Activated T-cell treated with anti-CD3 and anti-CD28 coated beads for 48 hours (primary cell): ENCODE measurements around the gene STARD3.

Source experiments
- DNase-seq: peaks from one replicate; pipeline ENCODE4 v3.0.0-alpha.2; 2020; ENCODE audit warnings: low read depth

The STARD3 gene

DNA sequence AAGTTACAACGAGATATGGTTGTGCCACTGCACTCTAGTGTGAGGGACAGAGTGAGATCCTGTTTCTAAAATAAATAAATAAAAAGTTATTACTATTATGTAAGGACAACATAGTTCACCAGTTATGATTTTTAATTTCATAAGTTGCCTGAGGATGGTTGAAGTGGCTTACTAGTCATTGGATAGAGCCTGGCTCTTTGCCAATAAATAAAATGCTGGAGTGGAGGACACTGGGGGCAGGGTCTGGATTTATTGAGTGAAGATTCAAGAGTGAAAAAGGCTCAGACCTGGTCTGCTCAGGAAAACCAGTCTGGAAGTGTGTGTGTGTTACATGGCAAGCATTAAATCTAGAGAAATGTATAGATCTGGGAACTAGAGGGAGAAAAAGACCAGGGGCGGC lies 2.1 kb downstream of the STARD3 start:
- no peak for DNase-seq

DNA sequence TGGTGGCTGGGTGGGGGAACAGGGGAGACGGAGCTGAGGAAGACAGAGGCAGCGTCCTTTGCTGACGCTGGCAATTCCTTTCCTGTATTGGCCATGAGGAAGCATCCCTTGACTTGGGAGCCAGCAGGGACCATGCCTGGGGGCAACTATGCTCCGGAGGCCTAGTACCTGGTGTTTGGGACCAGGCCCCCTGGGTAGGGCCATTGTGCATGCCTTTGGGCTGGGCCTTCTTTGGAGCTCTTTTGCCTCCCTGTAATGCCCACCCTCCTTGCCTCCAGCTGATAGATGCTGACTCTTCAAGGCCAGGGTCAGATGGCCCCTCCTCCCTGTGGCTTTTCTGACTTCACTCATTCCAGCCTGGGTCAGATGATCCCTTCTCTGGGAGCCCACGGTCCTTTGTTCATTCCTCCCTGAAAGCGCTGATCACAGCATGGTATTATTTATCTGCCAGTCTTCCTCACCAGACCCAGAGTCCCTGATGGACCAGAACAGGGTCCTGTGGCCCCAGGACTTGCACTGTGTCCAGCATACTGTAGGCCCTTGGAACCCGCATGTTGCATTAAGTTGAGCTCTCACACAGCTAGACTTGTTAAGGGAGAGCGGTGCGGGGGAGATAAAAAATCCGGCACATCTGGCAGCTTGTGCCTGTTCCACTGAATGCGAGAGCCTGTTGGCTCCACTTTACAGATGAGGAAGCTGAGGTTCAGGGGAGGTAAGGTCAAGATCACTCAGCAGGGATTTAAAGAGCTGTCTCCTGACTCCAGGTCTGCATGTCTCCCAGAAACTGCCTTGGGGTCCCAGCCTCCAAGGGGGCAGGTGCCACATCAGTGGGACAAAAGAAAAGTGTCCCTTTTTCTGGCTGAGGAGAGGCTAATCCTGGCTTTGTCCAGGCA lies 2.9 kb downstream of the STARD3 start:
- no peak for DNase-seq

DNA sequence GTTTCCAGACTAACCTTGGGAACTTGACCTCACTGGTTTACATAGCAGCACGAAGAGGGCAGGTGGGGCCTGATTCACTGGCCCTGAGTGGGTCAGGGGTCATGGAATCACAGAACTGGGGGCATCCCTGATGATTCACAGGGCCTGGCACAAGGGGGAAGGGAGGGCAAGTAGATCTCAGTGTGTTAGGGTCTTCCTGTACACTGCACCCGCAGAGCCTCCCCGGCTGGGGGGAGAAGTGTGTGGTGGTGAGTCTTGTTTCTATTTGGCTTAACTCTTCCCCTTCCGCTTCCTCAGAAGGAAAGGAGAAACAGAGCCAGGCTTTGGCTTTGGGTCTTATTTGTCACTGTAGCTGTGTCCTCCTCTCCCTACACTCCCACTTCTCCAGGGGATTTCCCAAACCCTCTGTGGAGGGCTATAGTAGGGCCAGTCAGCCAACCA lies 3.7 kb downstream of the STARD3 start:
- no peak for DNase-seq

DNA sequence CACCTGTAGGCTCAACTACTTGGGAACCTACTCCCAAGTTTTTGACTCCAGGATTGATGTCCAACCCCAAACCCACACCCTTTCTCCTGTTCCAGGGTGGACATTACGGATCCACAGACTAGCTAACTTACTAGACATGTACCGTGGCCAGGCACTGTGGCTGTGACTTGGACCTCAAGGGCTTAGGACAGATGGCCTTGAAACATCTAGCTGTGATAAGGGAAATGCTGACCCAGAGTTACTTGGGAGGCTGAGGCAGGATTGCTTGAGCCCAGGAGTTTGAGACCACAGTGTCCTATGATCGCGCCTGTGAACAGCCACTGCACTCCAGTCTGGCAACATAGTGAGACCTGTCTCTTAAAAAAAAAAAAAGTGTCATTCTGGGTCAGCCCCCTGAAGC lies 4.2 kb downstream of the STARD3 start:
- DNase-seq, result no peak

DNA sequence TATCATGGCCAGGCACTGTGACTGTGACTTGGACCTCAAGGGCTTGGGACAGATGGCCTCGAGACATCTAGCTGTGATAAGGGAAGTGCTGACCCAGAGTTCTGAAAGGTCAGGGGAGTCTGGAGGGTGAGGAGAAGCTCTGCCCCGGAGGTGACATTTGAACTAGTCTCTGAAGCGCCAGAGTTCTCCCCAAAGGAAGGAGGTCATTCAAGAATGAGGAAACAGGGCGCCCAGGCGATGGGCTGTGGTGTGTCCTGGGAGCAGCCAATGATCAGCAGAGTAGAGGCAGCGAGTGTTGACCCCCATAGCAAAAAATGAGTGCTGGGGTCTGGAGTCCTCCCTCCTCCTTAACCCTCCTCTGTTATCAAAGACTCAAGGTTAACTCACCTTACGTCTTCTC lies 4.9 kb downstream of the STARD3 start:
- DNase-seq, result no peak

DNA sequence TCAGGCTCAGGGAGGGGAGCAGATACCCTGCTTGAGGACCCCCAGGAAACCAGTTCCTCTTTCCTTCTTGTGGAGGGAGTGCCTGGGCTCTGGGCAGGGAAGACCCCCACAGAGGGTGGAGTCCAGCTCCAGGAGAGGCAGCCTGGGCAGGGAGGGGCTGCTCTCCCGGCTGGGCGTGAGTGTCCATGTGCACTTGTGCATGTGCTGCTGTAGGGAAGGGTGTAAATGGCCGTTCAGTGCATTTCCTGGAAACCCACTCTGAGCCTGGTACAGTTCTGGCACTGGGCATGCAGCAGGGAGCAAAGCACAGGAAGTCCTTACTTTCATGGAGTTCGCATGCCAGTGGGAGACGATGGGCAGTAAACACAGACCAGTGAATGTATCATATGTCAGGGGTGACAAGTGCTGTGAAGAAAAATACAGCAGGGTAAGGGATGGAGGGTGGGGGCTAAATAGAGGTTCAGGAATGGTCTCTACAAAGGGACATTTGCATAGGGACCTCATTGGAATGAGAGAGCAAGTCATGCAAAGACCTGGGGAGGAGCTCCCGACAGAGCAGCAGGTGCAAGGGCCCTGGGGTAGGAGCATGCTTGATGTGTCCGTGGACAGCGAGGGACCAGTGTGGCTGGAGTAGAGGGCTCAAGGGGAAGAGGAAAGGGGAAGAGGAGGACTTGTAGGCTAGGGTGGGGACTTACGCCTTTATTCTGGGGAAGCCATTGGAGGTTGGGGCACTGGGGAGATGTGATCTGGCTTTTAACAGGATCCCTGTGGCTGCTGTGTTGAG lies 5.5 kb downstream of the STARD3 start:
- no peak for DNase-seq

DNA sequence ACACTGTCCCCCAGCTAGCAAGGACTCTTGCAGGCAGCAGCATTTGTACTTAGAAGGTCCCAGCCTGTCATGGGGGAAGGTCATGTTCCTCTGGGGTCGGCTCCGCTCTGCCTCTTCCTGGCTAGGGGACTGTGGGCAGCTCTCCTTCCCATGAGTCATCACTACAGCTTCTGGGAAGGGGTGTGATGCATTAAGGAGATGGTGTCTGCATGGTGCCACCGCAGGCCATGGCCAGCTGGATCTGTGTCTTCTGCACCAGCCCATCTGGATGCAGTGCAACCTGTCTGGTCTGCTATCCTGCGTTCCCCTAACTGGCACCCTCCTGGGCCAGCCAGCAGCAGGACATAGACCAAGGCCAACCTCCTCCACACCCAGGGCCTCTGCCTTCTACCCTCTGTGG lies 6.3 kb downstream of the STARD3 start:
- DNase-seq, result no peak

- no peak for DNase-seq
These were observed 10.3 kb downstream of the STARD3 start for GRCh38 chr17:39647256-39647655.

DNA sequence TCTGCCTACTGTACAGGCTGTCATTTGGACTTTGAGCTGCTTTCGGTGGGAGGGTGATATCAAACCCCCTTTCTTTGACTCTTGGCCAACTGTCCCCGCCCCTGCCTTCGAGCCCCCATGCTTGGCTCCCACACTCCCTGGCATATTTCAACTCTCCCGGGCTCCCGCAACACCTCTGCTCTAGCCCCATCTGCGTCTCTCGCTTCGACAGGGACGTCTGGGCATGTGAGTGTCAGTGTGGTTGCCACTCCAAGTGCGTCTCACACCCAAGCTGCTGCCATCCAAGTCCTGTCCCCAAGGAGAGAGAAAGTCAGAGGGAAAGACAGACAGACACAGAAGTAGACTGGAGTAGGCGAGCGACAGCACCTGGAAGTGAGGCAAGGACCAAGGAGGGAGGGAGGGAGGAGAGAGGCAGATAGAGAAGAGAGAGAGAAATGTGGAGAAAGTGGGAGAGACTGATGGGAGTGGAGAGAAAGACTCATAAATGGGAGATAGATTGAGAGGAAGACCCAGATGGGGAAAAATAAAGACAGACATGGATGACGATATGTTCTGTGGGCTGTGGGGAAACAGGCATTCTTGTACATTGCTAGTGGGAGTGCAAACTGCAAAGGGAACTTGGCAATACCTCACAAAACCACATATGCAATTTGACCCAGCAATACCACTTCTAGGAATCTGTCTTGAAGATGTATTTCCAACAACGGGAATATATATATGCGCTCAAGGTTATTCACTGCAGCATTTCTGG lies 11.8 kb downstream of the STARD3 start:
- DNase-seq, result no peak

DNA sequence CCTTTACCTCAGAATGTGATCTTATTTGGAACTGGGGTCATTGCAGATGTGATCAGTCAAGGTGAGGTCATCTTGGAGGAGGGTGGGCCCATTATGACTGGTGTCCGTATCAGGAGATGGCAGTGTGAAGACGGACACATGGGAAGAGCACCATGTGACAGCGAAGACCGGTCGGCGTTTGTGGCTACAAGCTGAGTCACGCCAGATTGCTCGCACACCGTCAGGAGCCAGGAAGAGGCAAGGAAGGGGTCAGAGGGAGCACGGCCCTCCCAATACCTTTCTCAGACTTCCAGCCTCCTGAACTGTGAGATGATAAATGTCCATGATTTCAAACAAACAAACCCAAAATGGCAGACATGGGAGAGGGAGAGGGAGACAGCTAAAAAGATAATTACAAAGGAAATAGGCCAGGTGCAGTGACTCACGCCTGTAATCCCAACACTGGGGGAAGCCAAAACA lies 13.2 kb downstream of the STARD3 start:
- no peak for DNase-seq

DNA sequence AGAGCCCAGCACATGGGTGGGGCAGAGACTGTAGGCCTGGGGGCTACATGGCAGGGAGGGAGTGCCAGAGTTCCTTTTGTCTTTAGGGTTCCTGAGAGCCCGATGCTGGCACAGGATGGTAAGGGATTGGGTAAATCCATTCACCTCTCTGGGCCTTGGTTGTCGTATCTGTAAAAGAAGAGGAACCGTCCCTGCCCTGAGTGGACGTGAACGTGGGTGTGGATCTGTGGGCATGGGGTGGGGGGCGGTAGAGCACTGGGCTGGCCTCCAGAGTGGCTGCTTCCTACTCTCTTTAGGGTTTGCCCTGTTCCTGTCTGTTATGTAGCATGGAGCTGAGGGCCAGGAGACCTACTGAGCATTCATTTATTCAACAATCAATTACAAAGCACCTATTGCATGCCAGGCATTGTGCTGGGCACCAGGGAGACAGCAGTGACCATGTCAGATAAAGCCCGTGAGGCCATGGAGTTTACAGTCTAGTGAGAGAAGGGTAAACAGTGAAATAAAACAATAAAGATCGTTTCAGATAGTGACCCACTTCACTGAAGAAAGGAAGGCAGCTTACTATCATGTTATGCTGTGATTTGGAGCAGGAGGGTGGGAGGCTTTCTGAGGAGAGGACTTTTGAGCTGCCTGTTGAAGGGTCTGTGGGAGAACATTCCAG lies 15.1 kb downstream of the STARD3 start:
- DNase-seq, result no peak

GRCh38 chr17:39652587-39653315 lies 15.8 kb downstream of the STARD3 start:
- DNase-seq, result no peak

- no peak for DNase-seq
These were observed 16.3 kb downstream of the STARD3 start for GRCh38 chr17:39653316-39653661.

GRCh38 chr17:39653662-39654331 lies 16.9 kb downstream of the STARD3 start:
- peak; percentile 78 for DNase-seq

DNA sequence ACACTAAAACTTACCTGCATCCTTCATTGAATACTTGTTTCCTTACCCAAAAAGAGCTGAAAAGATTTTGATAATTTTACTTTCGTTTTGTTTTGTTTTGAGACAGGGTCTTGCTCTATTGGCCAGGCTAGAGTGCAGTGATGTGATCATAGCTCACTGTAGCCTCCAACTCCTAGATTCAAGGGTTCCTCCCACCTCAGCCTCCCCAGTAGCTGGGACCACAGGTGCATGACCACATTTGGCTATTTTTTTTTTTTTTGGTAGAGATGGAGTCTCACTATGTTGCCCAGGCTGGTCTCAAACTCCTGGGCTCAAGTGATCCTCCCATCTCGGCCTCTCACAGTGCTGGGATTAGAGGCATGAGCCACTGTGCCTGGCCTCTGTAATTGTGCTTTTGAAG lies 18.2 kb downstream of the STARD3 start:
- no peak for DNase-seq

DNA sequence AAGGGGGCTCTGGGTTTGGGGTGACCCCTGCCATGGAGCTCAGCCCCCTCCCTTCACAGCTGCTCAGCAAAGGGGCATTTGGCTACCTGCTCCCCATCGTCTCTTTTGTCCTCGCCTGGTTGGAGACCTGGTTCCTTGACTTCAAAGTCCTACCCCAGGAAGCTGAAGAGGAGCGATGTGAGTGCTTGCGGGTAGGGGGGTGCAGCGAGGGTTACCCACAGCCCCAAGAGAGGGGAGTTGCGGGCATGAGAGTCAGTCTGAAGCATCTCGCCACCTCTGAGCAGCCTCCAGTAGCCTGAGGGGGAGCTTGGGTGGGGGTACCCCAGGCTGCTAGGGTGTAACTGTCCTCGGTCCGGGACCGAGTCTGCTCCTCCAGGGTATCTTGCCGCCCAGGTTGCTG lies 21.4 kb downstream of the STARD3 start:
- DNase-seq, result no peak

GRCh38 chr17:39658760-39659159 lies 21.8 kb downstream of the STARD3 start:
- DNase-seq, result no peak

- no peak for DNase-seq
These were observed 22.5 kb downstream of the STARD3 start for GRCh38 chr17:39659279-39660010.

- DNase-seq, result no peak
These were observed 23.0 kb downstream of the STARD3 start for GRCh38 chr17:39660011-39660360.
